GM10847 (cell line): ENCODE results near the gene GALR3.

Experiments used
- POLR2A ChIP-seq: IDR thresholded peaks from 2 replicates; pipeline ENCODE4 v1.6.1; 2011; ENCODE audit not compliant: insufficient read length; ENCODE audit errors: extremely low read depth

Gene GALR3

DNA sequence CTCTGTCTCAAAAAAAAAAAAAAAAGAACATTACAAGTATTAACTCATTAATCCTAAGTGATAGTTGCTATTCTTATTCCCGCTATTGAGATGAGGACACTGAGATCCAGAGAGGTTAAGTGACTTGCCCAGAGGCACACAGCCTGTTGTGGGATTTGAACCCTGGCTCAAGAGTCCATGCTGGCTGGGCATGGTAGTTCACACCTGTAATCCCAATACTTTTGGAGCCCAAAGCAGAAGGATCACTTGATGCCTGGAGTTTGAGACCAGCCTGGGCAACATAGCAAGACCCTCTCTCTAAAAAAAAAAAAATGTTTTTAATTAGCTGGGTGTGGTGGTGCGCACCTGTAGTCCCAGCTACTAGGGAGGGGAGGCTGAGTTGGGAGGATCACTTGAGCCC is 11.3 kb upstream of the GALR3 start:
- no peak for TF ChIP-seq POLR2A

DNA sequence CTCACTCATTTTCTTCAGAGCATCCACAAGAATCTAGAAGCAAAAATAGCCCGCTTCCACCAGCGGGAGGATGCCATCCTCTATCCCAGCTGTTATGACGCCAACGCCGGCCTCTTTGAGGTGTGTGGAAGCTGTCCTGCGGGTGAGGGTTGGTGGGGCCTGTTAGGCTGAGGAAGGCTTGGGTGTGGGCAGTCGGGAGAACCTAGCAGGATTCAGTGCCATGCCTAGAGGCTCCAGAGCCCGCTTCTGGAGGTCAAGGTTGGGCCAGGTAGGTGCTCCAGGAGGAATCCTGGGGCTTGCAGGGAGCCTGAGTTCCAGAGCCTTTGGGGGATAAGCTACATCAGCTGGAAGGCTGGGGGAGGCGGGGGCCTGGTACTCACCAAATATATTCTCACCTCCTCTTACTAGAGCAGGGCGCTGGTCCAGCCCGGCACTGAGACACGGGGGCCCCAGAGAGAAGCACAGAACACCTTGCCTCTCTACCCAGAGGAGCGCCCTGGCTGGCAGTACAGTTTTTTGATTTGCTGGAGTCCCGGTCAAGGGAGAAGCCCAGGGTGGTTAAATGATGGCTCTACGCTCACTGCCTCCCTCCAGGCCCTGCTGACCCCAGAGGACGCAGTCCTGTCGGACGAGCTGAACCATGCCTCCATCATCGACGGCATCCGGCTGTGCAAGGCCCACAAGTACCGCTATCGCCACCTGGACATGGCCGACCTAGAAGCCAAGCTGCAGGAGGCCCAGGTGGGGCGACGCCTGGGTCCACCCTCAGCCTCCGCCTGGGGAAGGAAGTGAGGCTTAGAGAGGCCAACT is 10.1 kb upstream of the GALR3 start:
- no peak for TF ChIP-seq POLR2A

DNA sequence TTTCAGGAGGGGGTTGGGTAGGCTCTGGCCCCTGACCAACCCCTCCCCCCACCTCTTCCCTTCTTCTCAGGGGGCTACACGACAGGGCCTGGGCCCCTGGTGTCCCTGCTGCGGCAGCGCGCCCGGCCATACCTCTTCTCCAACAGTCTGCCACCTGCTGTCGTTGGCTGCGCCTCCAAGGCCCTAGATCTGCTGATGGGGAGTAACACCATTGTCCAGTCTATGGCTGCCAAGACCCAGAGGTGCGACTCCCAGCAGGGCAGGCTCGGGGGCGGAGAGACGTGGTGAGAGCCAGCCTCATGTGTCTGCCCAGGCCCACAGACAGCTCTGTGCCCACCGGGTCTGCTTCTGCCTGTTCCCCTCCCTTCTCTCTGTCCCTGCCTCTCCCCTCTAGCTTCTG is 7.6 kb upstream of the GALR3 start:
- TF ChIP-seq POLR2A, result no peak

DNA sequence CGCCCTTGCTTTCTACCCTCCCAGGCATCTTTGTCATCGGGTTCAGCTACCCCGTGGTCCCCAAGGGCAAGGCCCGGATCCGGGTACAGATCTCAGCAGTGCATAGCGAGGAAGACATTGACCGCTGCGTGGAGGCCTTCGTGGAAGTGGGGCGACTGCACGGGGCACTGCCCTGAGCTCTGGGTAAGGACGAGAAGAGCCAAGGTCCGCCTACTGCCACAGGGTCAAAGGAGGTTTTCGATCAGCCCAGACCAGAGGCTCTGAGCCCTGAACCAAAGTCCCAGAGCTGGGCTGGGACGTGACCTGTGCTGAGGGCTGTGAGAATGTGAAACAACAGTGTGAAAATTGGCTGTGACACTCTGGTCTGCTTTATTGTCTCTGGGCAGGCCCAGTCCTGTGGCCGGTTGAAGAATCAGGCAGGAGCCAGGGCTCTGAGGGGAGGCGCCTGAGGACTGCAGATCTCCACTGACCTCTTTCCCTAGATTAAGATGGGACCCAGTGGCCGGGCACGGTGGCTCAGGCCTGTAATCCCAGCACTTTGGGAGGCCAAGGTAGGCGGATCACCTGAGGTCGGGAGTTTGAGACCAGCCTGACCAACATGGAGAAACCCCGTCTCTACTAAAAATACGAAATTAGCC is 6.5 kb upstream of the GALR3 start:
- no peak for TF ChIP-seq POLR2A

DNA sequence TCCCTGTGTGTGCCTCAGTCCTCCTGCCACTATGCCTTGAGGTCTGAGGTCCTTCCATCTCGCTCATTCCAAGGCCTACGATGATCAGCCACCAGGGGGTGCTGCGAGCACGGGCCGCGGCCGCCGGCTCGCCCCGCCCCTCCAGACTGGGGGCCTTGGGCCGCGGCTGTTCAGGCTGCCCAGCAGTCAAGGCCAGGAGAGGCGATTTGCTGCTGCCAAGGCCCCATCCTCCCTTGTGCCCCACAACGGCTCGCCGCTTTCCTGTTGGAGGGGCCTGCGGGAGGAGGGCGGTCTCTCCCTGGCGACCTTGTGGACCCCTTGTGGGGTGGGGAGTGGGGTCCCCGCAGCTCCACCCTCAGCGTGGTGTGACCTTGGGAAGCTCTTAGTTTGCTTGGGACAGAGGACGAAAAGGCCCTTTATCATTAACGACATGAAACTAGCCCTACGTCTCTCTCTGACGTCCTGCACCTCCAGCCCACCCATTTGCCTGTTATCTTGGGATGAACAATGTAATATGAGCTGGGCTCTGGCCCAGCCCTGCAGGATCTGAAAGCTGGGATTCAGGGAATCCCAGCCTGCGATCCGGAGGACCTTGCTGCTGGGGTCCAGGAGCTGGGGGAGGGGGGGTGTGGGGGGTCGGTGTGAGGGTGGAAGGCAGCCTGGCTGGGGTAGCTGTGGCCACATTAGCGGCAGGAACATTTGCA is 5.3 kb upstream of the GALR3 start:
- no peak for TF ChIP-seq POLR2A

- TF ChIP-seq POLR2A, result no peak
Measured at GRCh38 chr22:37818409-37819104, 4.6 kb upstream of the GALR3 start.

GRCh38 chr22:37819105-37819433 is 4.1 kb upstream of the GALR3 start:
- TF ChIP-seq POLR2A, result no peak

GRCh38 chr22:37820350-37820749 is 2.8 kb upstream of the GALR3 start:
- no peak for TF ChIP-seq POLR2A

GRCh38 chr22:37822079-37822833 is 926 bp upstream of the GALR3 start:
- TF ChIP-seq POLR2A, result no peak

GRCh38 chr22:37824674-37825641 is 1.8 kb downstream of the GALR3 start:
- no peak for TF ChIP-seq POLR2A

DNA sequence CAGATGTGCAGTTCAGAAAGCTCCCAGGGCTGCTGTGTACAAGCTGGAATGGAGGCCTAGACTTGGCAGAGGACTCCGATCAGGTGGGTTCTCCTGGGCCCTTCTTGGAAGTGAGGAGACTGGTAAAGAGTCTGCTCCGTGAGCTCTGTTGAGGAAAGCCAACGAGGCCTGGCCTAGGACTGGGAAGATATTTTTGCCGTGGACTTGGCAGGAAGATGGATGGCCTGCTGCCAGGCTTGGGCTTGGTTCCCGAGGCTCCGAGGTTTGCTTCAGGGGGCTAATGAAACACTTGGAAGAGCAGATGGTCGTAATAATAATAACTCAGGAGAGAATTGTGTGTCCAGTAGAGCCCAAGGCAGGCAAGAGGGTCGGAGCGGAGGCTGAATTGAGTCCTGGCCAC is 3.9 kb downstream of the GALR3 start:
- TF ChIP-seq POLR2A, result no peak

DNA sequence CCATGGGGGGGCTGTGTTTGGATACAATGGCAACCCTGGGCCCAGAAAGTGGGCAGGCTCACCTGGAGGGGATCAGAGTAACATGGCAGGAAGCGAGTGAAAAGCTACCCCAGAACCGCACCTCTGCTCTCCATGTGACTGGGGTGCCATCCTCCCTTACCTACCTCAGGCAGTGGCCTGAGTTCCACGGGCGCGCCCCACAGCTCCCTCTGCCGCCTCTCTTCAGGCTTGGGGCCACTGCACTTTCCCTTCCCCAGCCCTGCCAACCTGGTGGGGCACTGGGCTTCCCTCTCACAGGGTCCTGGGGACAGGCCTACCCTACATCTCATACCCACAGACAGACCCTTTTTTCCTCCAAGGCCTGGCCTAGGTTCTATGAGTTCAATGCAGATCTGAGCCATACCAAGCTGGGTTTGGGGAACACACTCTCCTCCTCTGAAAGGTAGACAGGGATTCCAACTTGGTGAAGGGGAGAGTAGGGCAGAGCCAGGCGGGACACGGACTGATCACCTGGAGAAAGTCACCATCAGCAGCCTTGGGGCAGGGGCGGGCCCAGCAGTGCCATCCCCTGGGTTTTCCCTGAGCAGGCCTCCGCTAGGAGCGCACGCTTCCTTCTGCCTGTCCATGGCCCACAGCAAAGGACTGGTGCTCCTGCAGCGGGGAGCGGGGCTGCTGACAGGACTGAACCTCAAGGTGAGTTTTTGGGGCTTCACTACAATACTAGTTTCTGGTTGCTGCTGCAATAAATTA is 7.1 kb downstream of the GALR3 start:
- no peak for TF ChIP-seq POLR2A

DNA sequence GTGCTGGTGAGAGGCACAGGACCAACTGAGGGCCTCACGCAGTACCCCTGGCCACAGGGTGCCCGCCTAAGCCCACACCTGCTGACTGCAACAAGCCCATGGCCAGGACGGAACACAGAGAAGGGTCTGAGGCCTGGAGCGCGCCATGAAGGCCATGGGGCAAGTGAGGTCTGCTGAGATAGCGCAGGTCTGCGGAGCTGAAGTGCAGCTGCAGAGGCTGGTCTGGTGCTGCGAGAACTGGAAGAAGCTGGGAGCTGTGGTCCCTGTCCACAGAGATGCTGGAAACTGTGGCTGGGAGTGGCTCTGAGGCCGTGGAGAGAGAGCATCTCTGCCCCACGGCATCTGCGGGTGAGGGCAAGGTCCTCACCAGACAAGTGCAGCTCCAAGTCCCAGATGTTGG is 8.3 kb downstream of the GALR3 start:
- no peak for TF ChIP-seq POLR2A
